Endothelial cell of hepatic sinusoid (primary cell): Measurements from ENCODE around the gene MYBPH.

Experiments used
- in situ Hi-C: cut with HindIII; loops from 2 replicates; pipeline ENCODE4 v1.10.0; 2017; ENCODE audit warnings: low sequenced_read_pairs

MYBPH gene

GRCh38 chr1:203131548-203132200 lies 44.0 kb downstream of the MYBPH start:
- in situ Hi-C loops, result no loop called here

GRCh38 chr1:203130358-203130985 lies 45.2 kb downstream of the MYBPH start:
- in situ Hi-C loops, result no loop called here

GRCh38 chr1:203129501-203130231 lies 46.0 kb downstream of the MYBPH start:
- in situ Hi-C loops, result no loop called here

- in situ Hi-C loops, result no loop called here
Measured at GRCh38 chr1:203128716-203129500, 46.7 kb downstream of the MYBPH start.

- in situ Hi-C loops, result no loop called here
Measured at GRCh38 chr1:203128431-203128715, 47.3 kb downstream of the MYBPH start.

- in situ Hi-C loops, result no loop called here
Measured at GRCh38 chr1:203127666-203128430, 47.8 kb downstream of the MYBPH start, which contains the start of gene ADORA1. Gene ADORA1, plus strand, starts transcription at chr1:203127726. Its CDS starts 1,116 bp downstream, at chr1:203128842.

GRCh38 chr1:203126866-203127665 lies 48.6 kb downstream of the MYBPH start:
- in situ Hi-C loops, result no loop called here

GRCh38 chr1:203126151-203126865 lies 49.3 kb downstream of the MYBPH start:
- in situ Hi-C loops, result no loop called here

- in situ Hi-C loops, result loop anchor here (5.0 kb wide), 1 partner anchor 38 kb away; no protein-coding TSS in a partner anchor
Measured at GRCh38 chr1:203124546-203125317, 50.9 kb downstream of the MYBPH start.

GRCh38 chr1:203124011-203124410 lies 51.6 kb downstream of the MYBPH start:
- in situ Hi-C loops, result loop anchor here (5.0 kb wide), 1 partner anchor 38 kb away; no protein-coding TSS in a partner anchor

GRCh38 chr1:203122159-203122558 lies 53.5 kb downstream of the MYBPH start:
- in situ Hi-C loops, result loop anchor here (5.0 kb wide), 1 partner anchor 40 kb away; no protein-coding TSS in a partner anchor

- in situ Hi-C loops, result loop anchor here (5.0 kb wide), 1 partner anchor 41 kb away; no protein-coding TSS in a partner anchor
Measured at GRCh38 chr1:203121186-203122015, 54.2 kb downstream of the MYBPH start.

- in situ Hi-C loops, result loop anchor here (5.0 kb wide), 1 partner anchor 42 kb away; no protein-coding TSS in a partner anchor
Measured at GRCh38 chr1:203120325-203121153, 55.1 kb downstream of the MYBPH start.
